HG03039 (cell line): Measurements from ENCODE around the gene GAS2.

Experiments
- ATAC-seq: cut with Tn5 transposase; IDR thresholded peaks from one replicate; pipeline ENCODE4 v1.9.1; 2021; ENCODE audit warnings: mild to moderate bottlenecking, moderate library complexity; ENCODE audit not compliant: unreplicated experiment

GAS2 gene

GRCh38 chr11:22723274-22723673 lies 56.9 kb downstream of the GAS2 start:
- ATAC-seq = no peak

- ATAC-seq = no peak
Measured at GRCh38 chr11:22725079-22725478, 58.7 kb downstream of the GAS2 start.

- ATAC-seq = no peak
Measured at GRCh38 chr11:22728600-22729389, 62.4 kb downstream of the GAS2 start.

GRCh38 chr11:22730319-22730718 lies 63.9 kb downstream of the GAS2 start:
- ATAC-seq = no peak

- no peak for ATAC-seq
Measured at GRCh38 chr11:22732588-22732987, 66.2 kb downstream of the GAS2 start.

- no peak for ATAC-seq
Measured at GRCh38 chr11:22733475-22734248, 67.3 kb downstream of the GAS2 start.

- ATAC-seq = no peak
Measured at GRCh38 chr11:22734628-22735345, 68.4 kb downstream of the GAS2 start.

GRCh38 chr11:22742157-22742613 lies 75.8 kb downstream of the GAS2 start:
- ATAC-seq = no peak

GRCh38 chr11:22749536-22749935 lies 83.1 kb downstream of the GAS2 start:
- ATAC-seq = no peak

- no peak for ATAC-seq
Measured at GRCh38 chr11:22752908-22753310, 86.5 kb downstream of the GAS2 start.

- no peak for ATAC-seq
Measured at GRCh38 chr11:22753416-22753815, 87.0 kb downstream of the GAS2 start.

GRCh38 chr11:22761066-22761465 lies 94.7 kb downstream of the GAS2 start:
- ATAC-seq = no peak

- no peak for ATAC-seq
Measured at GRCh38 chr11:22763166-22763565, 96.8 kb downstream of the GAS2 start.

GRCh38 chr11:22764735-22765134 lies 98.3 kb downstream of the GAS2 start:
- ATAC-seq = no peak

GRCh38 chr11:22768281-22768680 lies 101.9 kb downstream of the GAS2 start:
- ATAC-seq = no peak

- ATAC-seq = no peak
Measured at GRCh38 chr11:22769081-22769480, 102.7 kb downstream of the GAS2 start.

GRCh38 chr11:22774716-22775115 lies 108.3 kb downstream of the GAS2 start:
- ATAC-seq = peak; percentile 60

GRCh38 chr11:22775248-22775647 lies 108.8 kb downstream of the GAS2 start:
- no peak for ATAC-seq

- ATAC-seq = no peak
Measured at GRCh38 chr11:22778642-22779041, 112.2 kb downstream of the GAS2 start.

GRCh38 chr11:22779850-22780249 lies 113.4 kb downstream of the GAS2 start:
- ATAC-seq = no peak

- peak; percentile 75 for ATAC-seq
Measured at GRCh38 chr11:22780952-22781593, 114.7 kb downstream of the GAS2 start.
